ENCODE data around the gene C18orf63. TPM values are rescaled to one million over a fixed set of nuclear protein-coding genes. Genes with fewer than 3 reads are reported as not detected.

The C18orf63 gene
- total RNA-seq, 4 donors from 2014 or later = not detected

DNA sequence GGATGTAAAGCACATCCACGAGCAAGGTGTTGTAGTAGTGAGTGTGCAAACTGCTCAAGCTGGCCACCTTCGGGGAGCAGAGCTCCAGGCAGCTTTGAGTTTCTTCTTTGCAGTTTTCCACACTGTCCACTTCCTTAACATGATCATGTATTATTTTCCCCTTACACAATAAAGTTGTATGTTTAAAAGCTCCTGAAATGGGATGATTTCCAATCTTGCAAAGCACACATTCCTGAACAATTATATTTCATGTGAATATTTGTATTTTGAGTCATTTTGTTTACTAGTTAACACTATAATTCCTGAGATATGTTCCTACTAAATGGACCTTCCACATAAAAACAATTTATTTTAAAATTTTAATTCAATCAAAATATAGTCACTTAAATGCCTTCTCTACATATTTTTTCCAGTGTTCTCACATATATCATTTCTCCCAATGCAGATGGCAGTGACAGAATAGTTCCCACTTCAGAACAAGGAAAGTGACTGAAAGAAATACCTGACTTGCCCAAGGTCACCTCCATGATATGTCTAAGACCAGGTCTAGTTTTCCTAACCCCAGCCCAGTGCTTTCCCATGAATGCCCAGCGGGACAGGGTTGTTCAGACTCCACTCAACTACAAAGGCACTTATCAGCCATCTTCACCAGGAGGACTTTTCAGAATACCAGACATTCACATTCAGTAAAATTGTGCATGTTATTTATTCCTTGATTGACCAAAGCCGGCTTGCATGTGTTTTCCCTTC, 29.4 kb upstream of the C18orf63 start:
- no peaks in the 10 kb centered on the region for H3K9me3 ChIP-seq
- WGBS, 2 donors (ENCODE audit: low coverage in 1 of 2) = 80 to 96% methylated on average over 4 of the region's 4 CpGs
- ATAC-seq = no peak
- H3K36me3 ChIP-seq = no peaks in the 10 kb centered on the region
- peak overlapping the region in 3 of 4 donors; percentile 30 to 85 (median 32) for H3K27ac ChIP-seq
- H3K4me3 ChIP-seq = no peak overlapping the region
- H3K4me1 ChIP-seq = peaks cover 4 to 82% (median 34%) of the 10 kb centered on the region in 3 donors
- TF ChIP-seq POLR2AphosphoS5 (IDR thresholded peaks at IDR 0.05) (no peak), POLR2A (IDR thresholded peaks at IDR 0.05) (no peak), EP300 (IDR thresholded peaks at IDR 0.05) (no peak)
- TF ChIP-seq, protein P1, sequence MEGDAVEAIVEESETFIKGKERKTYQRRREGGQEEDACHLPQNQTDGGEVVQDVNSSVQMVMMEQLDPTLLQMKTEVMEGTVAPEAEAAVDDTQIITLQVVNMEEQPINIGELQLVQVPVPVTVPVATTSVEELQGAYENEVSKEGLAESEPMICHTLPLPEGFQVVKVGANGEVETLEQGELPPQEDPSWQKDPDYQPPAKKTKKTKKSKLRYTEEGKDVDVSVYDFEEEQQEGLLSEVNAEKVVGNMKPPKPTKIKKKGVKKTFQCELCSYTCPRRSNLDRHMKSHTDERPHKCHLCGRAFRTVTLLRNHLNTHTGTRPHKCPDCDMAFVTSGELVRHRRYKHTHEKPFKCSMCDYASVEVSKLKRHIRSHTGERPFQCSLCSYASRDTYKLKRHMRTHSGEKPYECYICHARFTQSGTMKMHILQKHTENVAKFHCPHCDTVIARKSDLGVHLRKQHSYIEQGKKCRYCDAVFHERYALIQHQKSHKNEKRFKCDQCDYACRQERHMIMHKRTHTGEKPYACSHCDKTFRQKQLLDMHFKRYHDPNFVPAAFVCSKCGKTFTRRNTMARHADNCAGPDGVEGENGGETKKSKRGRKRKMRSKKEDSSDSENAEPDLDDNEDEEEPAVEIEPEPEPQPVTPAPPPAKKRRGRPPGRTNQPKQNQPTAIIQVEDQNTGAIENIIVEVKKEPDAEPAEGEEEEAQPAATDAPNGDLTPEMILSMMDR (IDR thresholded peaks at IDR 0.05) = no peak
- no peaks in the 10 kb centered on the region for H3K27me3 ChIP-seq

DNA sequence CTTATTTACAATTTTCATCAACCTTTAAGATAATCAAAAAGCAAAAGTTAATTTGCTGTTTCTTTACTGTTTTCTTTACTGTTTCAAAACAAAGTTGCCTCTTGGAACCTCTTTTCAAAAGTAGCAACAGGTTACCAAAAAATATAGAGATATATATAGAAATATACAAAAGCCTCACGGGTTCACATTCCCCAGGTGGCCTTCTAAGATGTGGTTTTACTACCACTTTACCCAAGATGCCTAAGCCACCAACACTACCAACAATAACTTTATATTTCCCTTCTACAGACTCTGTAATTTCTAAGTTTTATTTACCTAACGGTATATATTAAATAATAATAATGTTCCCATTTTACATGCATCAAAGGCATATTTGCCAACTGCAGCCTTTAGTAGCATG, 28.8 kb upstream of the C18orf63 start:
- 92 to 94% methylated on average over 2 of the region's 2 CpGs for WGBS, 2 donors (ENCODE audit: low coverage in 1 of 2)
- TF ChIP-seq POLR2AphosphoS5 (IDR thresholded peaks at IDR 0.05) (no peak), EP300 (IDR thresholded peaks at IDR 0.05) (no peak), POLR2A (IDR thresholded peaks at IDR 0.05) (no peak)
- TF ChIP-seq, protein P1 (IDR thresholded peaks at IDR 0.05) = no peak
- H3K27me3 ChIP-seq = no peaks in the 10 kb centered on the region
- H3K36me3 ChIP-seq = no peaks in the 10 kb centered on the region
- H3K9me3 ChIP-seq = no peaks in the 10 kb centered on the region
- no peak overlapping the region for H3K4me3 ChIP-seq
- no peak overlapping the region for H3K27ac ChIP-seq
- H3K4me1 ChIP-seq = peaks cover 4 to 79% (median 31%) of the 10 kb centered on the region in 3 donors
- no peak for ATAC-seq

DNA sequence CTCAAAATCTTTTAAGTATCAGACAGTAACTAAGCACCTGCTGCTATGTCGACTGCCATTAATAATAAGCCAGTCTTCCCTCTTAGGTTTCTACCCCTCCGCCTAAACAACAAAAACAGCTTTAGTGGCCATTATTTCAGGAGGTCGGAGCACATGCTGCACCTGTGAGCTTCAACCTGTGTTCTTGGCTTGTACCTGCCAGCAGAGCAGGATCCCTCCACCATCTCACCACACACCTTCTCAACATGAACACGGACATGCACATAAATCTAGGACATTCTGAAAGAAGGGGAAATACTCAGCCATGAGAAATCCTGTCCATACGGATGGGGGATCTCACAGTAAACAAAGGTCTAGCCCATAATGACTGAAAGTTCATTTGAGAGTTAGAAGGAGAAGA, 27.6 kb upstream of the C18orf63 start:
- peaks cover 4 to 75% (median 25%) of the 10 kb centered on the region in 3 donors for H3K4me1 ChIP-seq
- no peaks in the 10 kb centered on the region for H3K27me3 ChIP-seq
- H3K4me3 ChIP-seq = no peak overlapping the region
- H3K9me3 ChIP-seq = no peaks in the 10 kb centered on the region
- 63 to 79% methylated on average over 4 to 5 of the region's 5 CpGs for WGBS, 2 donors (ENCODE audit: low coverage in 1 of 2)
- H3K36me3 ChIP-seq = no peaks in the 10 kb centered on the region
- H3K27ac ChIP-seq = peak overlapping the region in 3 of 4 donors; percentile 51 to 83 (median 73)
- no peak for ATAC-seq
- TF ChIP-seq POLR2AphosphoS5 (IDR thresholded peaks at IDR 0.05) = no peak
- TF ChIP-seq EP300 (IDR thresholded peaks at IDR 0.05) = no peak
- no peak for TF ChIP-seq POLR2A (IDR thresholded peaks at IDR 0.05)
- TF ChIP-seq, protein P1 (IDR thresholded peaks at IDR 0.05) = no peak

DNA sequence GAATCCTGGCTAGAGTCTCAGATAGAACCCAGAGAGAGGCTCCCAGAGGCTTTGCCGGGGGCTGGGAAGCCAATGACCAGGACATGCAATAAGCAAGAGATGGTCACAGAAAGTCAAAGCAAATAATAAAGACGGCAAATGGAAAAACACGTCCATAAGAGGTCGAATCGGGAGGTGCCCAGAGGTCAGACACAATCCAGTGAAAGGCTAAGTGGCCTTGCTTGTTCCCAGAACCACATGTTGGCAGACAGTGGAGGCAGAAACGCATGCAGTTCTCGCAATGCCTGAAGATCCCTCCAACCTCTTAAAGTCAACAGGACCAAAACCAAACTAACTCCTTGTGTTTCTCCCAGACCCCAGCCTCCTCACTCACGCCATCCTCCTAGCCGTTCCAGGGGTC, 26.9 kb upstream of the C18orf63 start:
- ATAC-seq = no peak
- Histone ChIP-seq H3K9me3 (no peaks in the 10 kb centered on the region), H3K27me3 (no peaks in the 10 kb centered on the region), H3K36me3 (no peaks in the 10 kb centered on the region), H3K27ac (peak overlapping the region in 3 of 4 donors; percentile 51 to 83 (median 73)), H3K4me1 (peaks cover 2 to 68% (median 20%) of the 10 kb centered on the region in 3 donors), H3K4me3 (no peak overlapping the region)
- WGBS, 2 donors (ENCODE audit: low coverage in 1 of 2) = 57 to 80% methylated on average over 5 to 7 of the region's 9 CpGs
- TF ChIP-seq, protein P1 (IDR thresholded peaks at IDR 0.05) = no peak
- TF ChIP-seq POLR2AphosphoS5 (IDR thresholded peaks at IDR 0.05) (no peak), POLR2A (IDR thresholded peaks at IDR 0.05) (no peak), EP300 (IDR thresholded peaks at IDR 0.05) (no peak)

DNA sequence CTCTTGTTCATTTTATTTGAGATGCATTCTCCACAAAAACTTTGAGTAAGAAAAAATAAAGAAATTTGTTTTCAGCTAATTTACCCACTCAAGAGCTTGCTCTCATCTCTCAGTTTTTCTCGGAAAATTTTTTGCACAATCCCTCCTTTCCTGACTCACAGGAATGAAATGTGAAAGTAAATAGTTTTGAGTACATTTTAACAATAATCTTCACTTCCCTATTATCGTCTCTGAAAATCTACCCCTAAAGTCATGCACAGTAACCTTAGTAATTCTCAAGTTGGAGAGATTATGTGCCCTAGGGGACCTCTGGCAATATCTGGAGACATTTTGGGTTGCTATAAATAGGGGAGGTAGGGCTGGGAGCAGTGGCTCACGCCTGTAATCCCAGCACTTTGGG, 26.5 kb upstream of the C18orf63 start:
- peaks cover 0 to 64% (median 16%) of the 10 kb centered on the region in 3 donors for H3K4me1 ChIP-seq
- TF ChIP-seq, protein P1 (IDR thresholded peaks at IDR 0.05) = no peak
- no peak for TF ChIP-seq EP300 (IDR thresholded peaks at IDR 0.05)
- TF ChIP-seq POLR2A (IDR thresholded peaks at IDR 0.05) = no peak
- TF ChIP-seq POLR2AphosphoS5 (IDR thresholded peaks at IDR 0.05) = no peak
- peak overlapping the region in 3 of 4 donors; percentile 51 to 83 (median 73) for H3K27ac ChIP-seq
- ATAC-seq = no peak
- H3K36me3 ChIP-seq = no peaks in the 10 kb centered on the region
- WGBS, 2 donors (ENCODE audit: low coverage in 1 of 2) = 46 to 81% methylated on average over 3 of the region's 3 CpGs
- no peaks in the 10 kb centered on the region for H3K27me3 ChIP-seq
- H3K4me3 ChIP-seq = no peak overlapping the region
- no peaks in the 10 kb centered on the region for H3K9me3 ChIP-seq
